ENCODE data around the gene ASF1B.

The ASF1B gene

GRCh38 chr19:14175351-14175792 is 39.0 kb upstream of the ASF1B start:
- Histone ChIP-seq H3K36me3 (peaks cover 19 to 78% (median 63%) of the 10 kb centered on the region in 11 experiments), H3K9me3 (replicated peaks in 1 of 11) (peaks cover 0 to 10% (median 5%) of the 10 kb centered on the region in 11 experiments; a peak in 7 of 22 replicates), H3K4me2 (no peak overlapping the region), H3K9ac (no peak overlapping the region), H4K20me1 (peaks cover 0 to 8% (median 0%) of the 10 kb centered on the region in 11 experiments; a peak in 1 of 22 replicates), H3K27ac (no peak overlapping the region), H3K27me3 (no peaks in the 10 kb centered on the region), H3K4me3 (no peak overlapping the region), H3K4me1 (peaks cover 0 to 26% (median 16%) of the 10 kb centered on the region in 10 experiments; a peak in 15 of 20 replicates)
- no peak for TF ChIP-seq Cebpa-rat (IDR thresholded peaks at IDR 0.05)

DNA sequence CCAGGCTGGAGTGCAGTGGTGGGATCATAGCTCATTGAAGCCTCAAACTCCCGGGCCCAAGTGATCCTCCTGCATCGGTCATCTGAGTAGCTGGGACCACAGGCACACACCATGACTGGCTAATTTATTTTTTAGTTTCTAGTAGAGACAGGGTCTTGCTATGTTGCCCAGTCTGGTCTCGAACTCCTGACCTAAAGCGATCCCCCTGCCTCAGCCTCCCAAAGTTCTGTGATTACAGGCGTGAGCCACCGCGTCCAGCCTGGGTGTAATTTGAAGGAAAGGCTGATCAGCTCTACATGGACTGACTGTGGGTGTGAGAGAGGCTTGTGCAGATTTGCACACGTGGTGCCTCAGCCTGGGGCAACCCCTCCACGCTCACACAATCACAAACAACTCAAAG is 38.5 kb upstream of the ASF1B start:
- H3K27me3 ChIP-seq: no peaks in the 10 kb centered on the region
- no peak overlapping the region for H3K4me3 ChIP-seq
- no peak overlapping the region for H3K4me2 ChIP-seq
- peaks cover 0 to 26% (median 16%) of the 10 kb centered on the region in 10 experiments; a peak in 15 of 20 replicates for H3K4me1 ChIP-seq
- peaks cover 0 to 10% (median 6%) of the 10 kb centered on the region in 11 experiments; a peak in 7 of 22 replicates for H3K9me3 ChIP-seq (replicated peaks in 1 of 11)
- no peak for TF ChIP-seq Cebpa-rat (IDR thresholded peaks at IDR 0.05)
- H4K20me1 ChIP-seq: peaks cover 0 to 6% (median 0%) of the 10 kb centered on the region in 11 experiments; a peak in 1 of 22 replicates
- no peak overlapping the region for H3K9ac ChIP-seq
- no peak overlapping the region for H3K27ac ChIP-seq
- H3K36me3 ChIP-seq: peaks cover 24 to 83% (median 68%) of the 10 kb centered on the region in 11 experiments

GRCh38 chr19:14168993-14169392 is 32.6 kb upstream of the ASF1B start:
- Histone ChIP-seq H3K36me3 (peaks cover 28 to 56% (median 47%) of the 10 kb centered on the region in 11 experiments), H3K4me1 (peaks cover 38 to 72% (median 65%) of the 10 kb centered on the region in 10 experiments), H3K27me3 (no peaks in the 10 kb centered on the region), H4K20me1 (peaks cover 0 to 24% (median 0%) of the 10 kb centered on the region in 11 experiments; a peak in 7 of 22 replicates), H3K4me2 (peak overlapping the region in 6 of 11 experiments; percentile 81 to 97 (median 86); a peak in 9 of 22 replicates), H3K9me3 (replicated peaks in 1 of 11) (peaks cover 0 to 10% (median 6%) of the 10 kb centered on the region in 11 experiments; a peak in 7 of 22 replicates), H3K27ac (no peak overlapping the region), H3K4me3 (no peak overlapping the region), H3K9ac (no peak overlapping the region; a peak in 1 of 22 replicates)
- no peak for TF ChIP-seq Cebpa-rat (IDR thresholded peaks at IDR 0.05)

DNA sequence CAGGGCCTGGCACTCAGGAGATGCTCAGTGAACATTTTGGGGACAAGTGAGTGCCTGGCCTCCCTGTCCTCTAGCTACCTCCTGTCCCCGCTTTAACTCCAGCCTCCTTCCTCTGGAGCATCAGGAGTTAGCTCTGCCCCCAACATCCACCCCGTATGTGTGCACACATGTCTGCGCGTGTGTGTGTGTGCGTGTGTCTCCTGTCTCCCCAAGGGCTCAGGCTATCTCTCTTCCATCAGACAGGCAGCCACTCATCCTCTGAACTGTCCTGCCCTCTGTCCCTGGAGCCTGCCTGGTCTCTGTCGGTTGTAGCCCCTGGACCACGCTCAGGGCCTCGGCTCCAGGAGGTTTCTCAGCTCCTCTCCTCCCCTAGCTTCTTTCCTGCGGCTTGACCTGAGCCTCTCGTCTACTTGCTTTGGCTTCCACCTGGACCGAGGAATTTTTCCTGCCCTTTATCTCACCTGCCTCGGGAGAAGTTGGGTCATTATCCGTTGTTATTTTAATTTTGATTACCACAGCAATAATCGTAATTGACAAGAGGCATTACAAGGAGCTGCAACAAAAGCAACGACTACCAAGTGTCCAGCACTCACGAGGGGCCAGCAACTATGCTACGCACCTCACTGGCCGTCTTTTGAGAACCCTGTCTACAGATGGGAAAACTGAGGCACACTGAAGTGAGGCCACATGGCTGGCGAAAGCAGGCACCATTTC is 32.0 kb upstream of the ASF1B start:
- Histone ChIP-seq H3K27me3 (no peaks in the 10 kb centered on the region), H3K4me2 (peak overlapping the region; percentile 70 to 97 (median 87)), H3K27ac (peak overlapping the region in 8 of 11 experiments; percentile 36 to 79 (median 70); a peak in 11 of 22 replicates), H3K4me3 (peak overlapping the region in 1 of 10 experiments; percentile 61; a peak in 1 of 20 replicates), H3K9me3 (replicated peaks in 1 of 11) (peaks cover 0 to 10% (median 6%) of the 10 kb centered on the region in 11 experiments; a peak in 7 of 22 replicates), H3K9ac (peak overlapping the region in 10 of 11 experiments; percentile 51 to 75 (median 68); a peak in 14 of 22 replicates), H3K36me3 (peaks cover 24 to 51% (median 43%) of the 10 kb centered on the region in 11 experiments), H3K4me1 (peaks cover 39 to 76% (median 71%) of the 10 kb centered on the region in 10 experiments), H4K20me1 (peaks cover 0 to 24% (median 0%) of the 10 kb centered on the region in 11 experiments; a peak in 7 of 22 replicates)
- no peak for TF ChIP-seq Cebpa-rat (IDR thresholded peaks at IDR 0.05)

GRCh38 chr19:14167576-14168138 is 31.3 kb upstream of the ASF1B start:
- peak overlapping the region in 10 of 11 experiments; percentile 47 to 79 (median 68); a peak in 19 of 22 replicates for H3K27ac ChIP-seq
- peak overlapping the region; percentile 47 to 75 (median 68); a peak in 21 of 22 replicates for H3K9ac ChIP-seq
- H3K4me3 ChIP-seq: peak overlapping the region; percentile 12 to 61 (median 32); a peak in 12 of 20 replicates
- H3K36me3 ChIP-seq: peaks cover 20 to 49% (median 41%) of the 10 kb centered on the region in 11 experiments
- no peak for TF ChIP-seq Cebpa-rat (IDR thresholded peaks at IDR 0.05)
- H3K27me3 ChIP-seq: no peaks in the 10 kb centered on the region
- H3K9me3 ChIP-seq (replicated peaks in 1 of 11): peaks cover 0 to 10% (median 6%) of the 10 kb centered on the region in 11 experiments; a peak in 7 of 22 replicates
- peaks cover 39 to 83% (median 74%) of the 10 kb centered on the region in 10 experiments for H3K4me1 ChIP-seq
- peaks cover 0 to 24% (median 0%) of the 10 kb centered on the region in 11 experiments; a peak in 7 of 22 replicates for H4K20me1 ChIP-seq
- peak overlapping the region; percentile 70 to 97 (median 87) for H3K4me2 ChIP-seq

DNA sequence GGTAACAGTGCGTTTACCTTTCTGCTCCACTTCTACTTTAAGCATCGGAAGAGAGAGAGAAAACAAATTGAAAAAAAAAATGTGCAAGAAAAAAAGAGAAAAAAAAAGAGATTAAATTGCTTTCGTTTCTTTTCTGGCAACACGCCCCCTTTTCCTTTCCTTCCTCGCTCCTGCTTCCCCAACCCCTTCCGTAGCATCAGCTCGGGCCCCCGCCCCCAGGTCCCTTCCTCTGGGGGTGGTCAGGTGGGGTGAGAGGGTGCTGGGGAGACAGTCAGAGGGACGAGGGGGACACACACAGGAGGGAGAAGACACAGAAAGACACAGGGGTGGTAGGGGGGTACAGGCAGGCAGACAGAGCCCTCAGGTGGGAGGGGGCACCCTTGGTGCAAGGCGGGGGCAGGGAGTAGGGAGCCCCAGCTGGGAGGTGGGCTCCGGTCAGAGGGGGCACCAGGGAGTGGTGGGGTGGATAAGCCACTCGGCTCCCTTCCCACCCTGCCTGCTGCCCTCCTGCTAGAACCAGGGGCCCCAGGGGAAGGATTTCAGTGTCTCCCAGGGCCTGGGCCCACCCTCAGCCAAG is 30.7 kb upstream of the ASF1B start:
- Histone ChIP-seq H3K36me3 (peaks cover 20 to 47% (median 40%) of the 10 kb centered on the region in 11 experiments), H3K27ac (peak overlapping the region in 10 of 11 experiments; percentile 47 to 79 (median 68); a peak in 19 of 22 replicates), H3K9ac (peak overlapping the region; percentile 47 to 75 (median 68); a peak in 21 of 22 replicates), H3K4me3 (peak overlapping the region; percentile 12 to 61 (median 32); a peak in 13 of 20 replicates), H3K27me3 (no peaks in the 10 kb centered on the region), H3K4me2 (peak overlapping the region; percentile 70 to 97 (median 87)), H4K20me1 (peaks cover 0 to 24% (median 0%) of the 10 kb centered on the region in 11 experiments; a peak in 8 of 22 replicates), H3K9me3 (replicated peaks in 1 of 11) (peaks cover 0 to 10% (median 6%) of the 10 kb centered on the region in 11 experiments; a peak in 7 of 22 replicates), H3K4me1 (peaks cover 39 to 79% (median 69%) of the 10 kb centered on the region in 10 experiments)
- TF ChIP-seq Cebpa-rat (IDR thresholded peaks at IDR 0.05): no peak

DNA sequence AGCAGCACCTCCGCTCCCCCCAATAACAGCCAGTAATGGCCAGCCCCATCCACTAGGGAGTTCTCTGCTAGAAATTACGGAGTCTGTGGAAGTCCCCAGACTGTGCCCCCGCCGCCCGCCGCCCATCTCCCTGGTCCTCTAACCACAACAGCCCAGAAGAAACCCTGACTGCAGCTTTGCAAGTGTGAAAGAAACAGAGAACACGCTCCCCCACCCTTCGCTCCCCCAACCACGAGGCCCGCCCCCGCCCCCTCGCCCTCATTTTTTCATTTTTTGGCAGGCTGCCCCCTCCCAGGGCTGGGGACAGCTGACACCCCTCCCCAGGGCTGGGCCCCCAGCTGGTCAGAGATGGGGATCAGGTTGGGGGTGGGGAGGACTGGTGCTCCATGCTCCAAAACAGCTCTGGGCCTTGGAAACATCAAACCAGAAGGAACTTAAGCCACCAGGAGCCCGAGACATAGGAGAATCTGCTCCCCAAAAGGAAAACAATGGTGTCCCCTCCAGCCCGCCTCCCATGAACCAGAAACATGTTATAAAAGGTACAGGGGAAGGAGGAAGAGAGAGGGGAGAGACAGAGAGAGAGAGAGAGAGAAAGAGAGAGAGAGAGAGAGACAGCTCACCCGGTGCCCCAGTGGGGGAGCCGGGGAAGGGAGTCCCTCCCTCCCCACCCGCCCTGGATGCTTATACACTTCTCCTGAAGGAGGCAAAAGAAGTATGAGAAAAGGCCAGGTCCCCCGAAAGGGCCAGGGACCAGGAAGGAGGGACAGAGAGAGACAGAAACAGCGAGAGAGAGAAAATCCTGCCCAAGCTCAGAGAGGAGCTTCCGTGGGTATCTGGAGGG is 29.8 kb upstream of the ASF1B start:
- peaks cover 14 to 43% (median 35%) of the 10 kb centered on the region in 11 experiments for H3K36me3 ChIP-seq
- H3K9me3 ChIP-seq (replicated peaks in 1 of 11): peaks cover 0 to 6% (median 4%) of the 10 kb centered on the region in 11 experiments; a peak in 7 of 22 replicates
- peak overlapping the region; percentile 70 to 97 (median 87) for H3K4me2 ChIP-seq
- H3K9ac ChIP-seq: peak overlapping the region; percentile 47 to 75 (median 68); a peak in 17 of 22 replicates
- peak overlapping the region in 7 of 10 experiments; percentile 12 to 61 (median 25); a peak in 4 of 20 replicates for H3K4me3 ChIP-seq
- TF ChIP-seq Cebpa-rat (IDR thresholded peaks at IDR 0.05): no peak
- peak overlapping the region in 9 of 11 experiments; percentile 47 to 79 (median 69); a peak in 12 of 22 replicates for H3K27ac ChIP-seq
- peaks cover 0 to 24% (median 2%) of the 10 kb centered on the region in 11 experiments; a peak in 8 of 22 replicates for H4K20me1 ChIP-seq
- no peaks in the 10 kb centered on the region for H3K27me3 ChIP-seq
- peaks cover 39 to 74% (median 60%) of the 10 kb centered on the region in 10 experiments for H3K4me1 ChIP-seq

Data from BLaER1 treated with 17β-estradiol and CSF1 and Interleukin-3, amounts not matched to agents 10 nM and 100 nM (cell line).